SU-DHL-6 (cell line): ENCODE data around the gene P2RX2.

Experiments
- EZH2phosphoT487 ChIP-seq: fragments of 200-600 bp; sonication (generic), shearing (Covaris generic); conservative IDR thresholded peaks from 2 replicates; pipeline ENCODE4 v1.6.1; 2018; ENCODE audit warnings: mild to moderate bottlenecking, antibody characterized with exemption, low read length, moderate library complexity, mixed read lengths
- TF ChIP-seq, protein P1 (sequence below): fragments of 200-600 bp; sonication (generic); IDR thresholded peaks from one replicate; pipeline ENCODE4 v1.5.1; 2017; ENCODE audit warnings: antibody characterized with exemption, mild to moderate bottlenecking, low read length, moderate library complexity; ENCODE audit not compliant: insufficient read depth, poor library complexity, severe bottlenecking

DNA sequence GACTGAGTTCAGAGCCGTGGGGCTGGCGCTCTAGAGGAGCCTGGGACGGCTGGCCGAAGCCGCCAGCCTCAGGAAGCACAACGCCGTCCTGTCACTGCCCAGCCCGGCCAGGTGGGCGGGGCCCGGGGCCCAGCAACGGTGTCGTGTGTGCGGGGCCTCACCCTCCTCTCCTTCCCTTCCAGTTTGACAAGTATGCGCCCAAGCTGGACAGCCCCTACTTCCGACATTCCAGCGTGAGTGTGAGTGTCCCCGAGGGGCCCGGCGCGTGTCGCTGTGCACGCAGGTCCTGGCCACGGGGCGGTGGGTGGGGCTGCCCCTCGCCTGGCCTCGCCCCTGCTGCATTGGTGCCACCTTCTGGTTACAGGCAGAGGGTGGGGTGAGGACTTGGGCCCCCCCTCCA, 46.5 kb upstream of the P2RX2 start:
- TF ChIP-seq EZH2phosphoT487, result no peak
- TF ChIP-seq, protein P1, sequence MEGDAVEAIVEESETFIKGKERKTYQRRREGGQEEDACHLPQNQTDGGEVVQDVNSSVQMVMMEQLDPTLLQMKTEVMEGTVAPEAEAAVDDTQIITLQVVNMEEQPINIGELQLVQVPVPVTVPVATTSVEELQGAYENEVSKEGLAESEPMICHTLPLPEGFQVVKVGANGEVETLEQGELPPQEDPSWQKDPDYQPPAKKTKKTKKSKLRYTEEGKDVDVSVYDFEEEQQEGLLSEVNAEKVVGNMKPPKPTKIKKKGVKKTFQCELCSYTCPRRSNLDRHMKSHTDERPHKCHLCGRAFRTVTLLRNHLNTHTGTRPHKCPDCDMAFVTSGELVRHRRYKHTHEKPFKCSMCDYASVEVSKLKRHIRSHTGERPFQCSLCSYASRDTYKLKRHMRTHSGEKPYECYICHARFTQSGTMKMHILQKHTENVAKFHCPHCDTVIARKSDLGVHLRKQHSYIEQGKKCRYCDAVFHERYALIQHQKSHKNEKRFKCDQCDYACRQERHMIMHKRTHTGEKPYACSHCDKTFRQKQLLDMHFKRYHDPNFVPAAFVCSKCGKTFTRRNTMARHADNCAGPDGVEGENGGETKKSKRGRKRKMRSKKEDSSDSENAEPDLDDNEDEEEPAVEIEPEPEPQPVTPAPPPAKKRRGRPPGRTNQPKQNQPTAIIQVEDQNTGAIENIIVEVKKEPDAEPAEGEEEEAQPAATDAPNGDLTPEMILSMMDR, result no peak
